ENCODE results near the gene PTPRD.

DNA sequence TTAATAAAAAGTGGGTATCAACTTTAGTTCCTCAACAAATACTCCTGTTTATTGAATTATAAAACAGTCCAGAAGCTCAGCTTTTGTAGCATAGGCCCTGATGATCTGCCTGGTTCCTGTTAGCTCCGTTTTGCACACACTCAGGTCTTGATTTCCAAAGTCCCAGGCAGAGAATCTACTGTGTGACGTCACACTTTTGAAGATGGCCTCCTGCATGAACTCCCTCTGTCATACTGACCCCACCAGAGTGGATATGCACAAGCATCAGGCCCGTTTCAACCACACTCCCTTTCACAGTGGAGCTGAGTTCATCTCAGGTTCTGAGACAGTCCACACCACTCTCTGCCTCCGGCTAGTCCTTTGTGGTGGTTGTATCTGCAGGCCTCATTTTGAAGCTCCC lies 353.1 kb downstream of the PTPRD start:
- TF ChIP-seq CTCF (IDR thresholded peaks at IDR 0.05) = no peak
- TF ChIP-seq POLR2A (IDR thresholded peaks at IDR 0.05) = no peak

Measured in Peyer's patch (tissue), 4 donors.